HG03457 (cell line): ENCODE measurements around the gene HDAC11.

ENCODE experiments used
- ATAC-seq: cut with Tn5 transposase; IDR thresholded peaks from one replicate; pipeline ENCODE4 v1.9.1; 2021; ENCODE audit warnings: moderate number of reproducible peaks; ENCODE audit not compliant: unreplicated experiment

HDAC11 gene

DNA sequence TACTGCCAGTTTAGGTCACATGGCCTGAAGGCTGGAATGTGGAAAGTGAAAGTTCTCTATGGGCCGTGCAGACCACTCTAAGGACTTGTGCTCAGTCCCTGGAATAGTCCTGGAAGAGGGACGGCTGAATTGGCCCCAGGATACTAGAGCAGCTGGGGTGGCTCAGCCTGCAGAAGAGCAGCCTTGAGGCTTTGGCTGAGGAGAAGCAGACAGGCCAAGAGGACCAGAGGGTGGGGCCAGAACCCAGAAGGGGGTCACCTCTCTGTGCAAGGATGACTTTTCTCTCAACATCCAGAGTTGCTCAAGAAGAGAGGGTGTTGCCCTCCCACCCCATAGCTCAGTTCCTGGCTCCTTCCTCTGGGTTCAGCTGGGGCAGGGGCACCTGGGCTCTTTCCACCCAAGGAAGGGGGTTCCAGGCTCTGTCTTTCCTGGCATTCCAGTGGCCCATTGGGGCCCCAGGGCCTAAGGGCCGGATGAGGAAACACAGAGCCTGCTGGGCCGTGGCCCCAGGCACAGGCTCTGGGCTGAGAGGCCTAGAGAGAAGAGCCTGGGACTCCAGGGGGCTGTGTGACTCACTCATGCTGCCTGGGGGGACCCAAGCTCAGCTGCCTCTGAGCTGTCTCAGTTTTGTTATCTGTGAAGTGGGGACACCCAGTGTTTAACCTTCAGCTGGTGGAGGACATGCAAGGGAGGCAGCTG lies 60.3 kb downstream of the HDAC11 start:
- no peak for ATAC-seq

- no peak for ATAC-seq
Observed at GRCh38 chr3:13541691-13542090, 61.6 kb downstream of the HDAC11 start.

DNA sequence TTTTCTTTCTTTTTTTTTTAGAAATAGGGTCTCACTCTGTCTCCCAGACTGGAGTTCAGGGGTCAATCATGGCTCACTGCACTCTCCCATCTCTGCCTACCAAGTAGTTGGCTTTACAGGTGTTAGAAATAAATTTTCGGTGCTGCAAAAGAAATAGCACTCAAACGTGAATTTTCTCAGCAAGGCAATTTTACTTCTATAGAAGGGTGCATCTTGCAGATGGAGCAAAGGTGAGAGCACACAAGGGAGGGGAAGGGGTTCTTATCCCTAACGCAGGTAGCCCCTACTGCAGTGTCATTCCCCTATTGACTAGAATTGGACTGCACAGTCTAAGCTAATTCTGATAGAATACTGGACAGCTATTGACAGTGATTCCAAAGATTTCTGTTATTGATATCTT lies 62.0 kb downstream of the HDAC11 start:
- no peak for ATAC-seq

DNA sequence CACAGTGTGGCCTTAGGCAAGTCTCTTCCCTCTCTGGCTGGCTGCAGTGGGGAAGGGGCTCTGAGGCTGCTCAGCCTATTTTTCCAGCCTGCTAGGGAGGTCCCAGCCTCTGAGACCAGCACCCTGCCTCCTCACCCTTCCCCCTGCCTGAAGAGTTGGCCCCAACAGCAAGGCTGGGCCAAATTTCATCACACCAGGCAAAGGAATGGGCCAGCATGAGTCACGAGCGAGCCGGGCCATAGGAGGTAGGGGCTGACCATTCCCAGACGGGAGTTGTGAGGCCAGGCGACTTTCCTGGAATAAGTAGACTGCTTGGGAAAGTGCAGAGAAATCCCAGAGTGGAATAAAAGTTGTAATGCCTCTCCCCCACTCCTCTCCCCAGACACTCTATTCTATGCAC lies 63.1 kb downstream of the HDAC11 start:
- ATAC-seq: no peak

- ATAC-seq: no peak
Observed at GRCh38 chr3:13544293-13544831, 64.3 kb downstream of the HDAC11 start.

DNA sequence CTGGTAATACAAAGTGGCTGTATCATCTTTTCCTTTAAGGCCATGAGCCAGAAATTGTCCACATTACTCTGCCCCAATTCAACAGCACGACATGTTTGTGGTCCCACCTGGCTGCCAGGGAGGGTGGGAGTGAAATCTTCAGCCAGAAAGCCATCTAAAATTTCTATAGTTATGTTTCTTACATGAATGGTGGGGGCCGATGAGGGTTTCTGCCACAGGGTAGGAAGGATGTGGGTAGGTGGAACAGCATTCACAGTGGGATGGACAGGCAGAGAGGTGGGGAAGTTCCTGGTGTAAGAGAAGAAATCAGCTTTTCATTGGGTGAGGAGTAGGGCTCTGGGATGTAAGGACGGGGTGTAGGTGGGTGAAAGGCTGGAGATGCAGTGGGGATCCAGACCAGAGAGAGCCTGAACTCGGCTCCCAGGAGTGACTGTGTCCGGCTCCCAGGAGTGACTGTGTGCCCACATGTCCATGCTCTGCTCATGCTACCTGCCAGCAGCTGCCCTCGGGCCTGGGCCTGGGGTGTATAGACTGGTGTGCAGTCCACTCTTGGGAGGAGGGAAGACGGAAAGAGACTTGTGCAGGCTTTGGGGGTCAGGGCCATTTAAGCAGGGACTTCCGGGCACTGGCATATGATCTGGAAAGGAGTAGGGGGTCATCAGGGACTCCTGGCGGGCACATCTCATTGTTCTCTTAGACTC lies 65.0 kb downstream of the HDAC11 start:
- ATAC-seq: no peak

DNA sequence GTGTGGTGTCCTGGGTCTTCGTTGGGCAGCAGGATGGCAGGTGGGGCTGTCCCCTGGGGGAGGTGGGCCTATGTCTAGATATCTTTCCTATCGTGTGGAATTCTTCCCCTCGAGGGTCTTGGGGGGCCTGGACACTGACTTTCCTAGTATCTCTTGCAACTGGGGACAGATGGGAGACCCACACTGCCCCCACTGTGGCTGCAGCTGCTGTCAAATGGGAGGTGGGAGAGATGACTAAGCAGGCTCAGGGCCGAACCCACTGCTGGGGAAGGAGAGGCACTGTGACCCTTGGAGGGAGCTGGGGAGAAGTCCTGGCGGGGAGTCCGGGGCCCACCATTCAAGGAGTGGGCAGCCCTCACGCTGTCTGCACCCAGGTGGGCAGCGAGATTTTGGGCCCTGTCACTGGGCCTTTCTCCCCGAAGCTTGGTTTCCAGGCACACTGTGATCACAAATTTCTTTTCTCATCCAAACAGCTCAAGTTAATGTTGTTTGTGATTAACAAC lies 65.9 kb downstream of the HDAC11 start:
- no peak for ATAC-seq

DNA sequence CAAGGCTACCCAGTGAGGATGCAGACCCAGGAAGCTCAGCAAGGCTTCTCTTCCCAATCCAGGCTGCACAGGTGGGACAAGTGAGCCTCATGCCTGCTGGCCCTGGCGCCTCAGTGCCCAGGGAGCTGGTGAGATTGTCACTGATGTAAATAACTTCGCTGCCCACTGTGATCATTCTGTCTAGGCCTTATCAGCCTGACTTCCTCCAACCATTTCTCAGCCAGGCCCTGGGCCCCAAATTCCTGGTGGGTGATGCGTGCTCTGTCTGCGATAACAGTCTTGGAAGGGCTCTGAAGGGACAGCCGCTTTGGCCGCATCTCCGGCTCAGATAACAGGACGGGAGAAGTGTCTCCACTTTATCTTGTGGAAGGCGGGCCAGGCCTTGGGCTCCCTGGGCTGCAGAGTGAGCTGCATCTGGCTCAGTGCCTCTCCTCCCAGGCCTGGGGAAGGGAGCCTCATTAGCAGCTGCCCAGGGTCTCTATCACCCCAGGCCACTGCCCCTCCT lies 66.6 kb downstream of the HDAC11 start:
- no peak for ATAC-seq

DNA sequence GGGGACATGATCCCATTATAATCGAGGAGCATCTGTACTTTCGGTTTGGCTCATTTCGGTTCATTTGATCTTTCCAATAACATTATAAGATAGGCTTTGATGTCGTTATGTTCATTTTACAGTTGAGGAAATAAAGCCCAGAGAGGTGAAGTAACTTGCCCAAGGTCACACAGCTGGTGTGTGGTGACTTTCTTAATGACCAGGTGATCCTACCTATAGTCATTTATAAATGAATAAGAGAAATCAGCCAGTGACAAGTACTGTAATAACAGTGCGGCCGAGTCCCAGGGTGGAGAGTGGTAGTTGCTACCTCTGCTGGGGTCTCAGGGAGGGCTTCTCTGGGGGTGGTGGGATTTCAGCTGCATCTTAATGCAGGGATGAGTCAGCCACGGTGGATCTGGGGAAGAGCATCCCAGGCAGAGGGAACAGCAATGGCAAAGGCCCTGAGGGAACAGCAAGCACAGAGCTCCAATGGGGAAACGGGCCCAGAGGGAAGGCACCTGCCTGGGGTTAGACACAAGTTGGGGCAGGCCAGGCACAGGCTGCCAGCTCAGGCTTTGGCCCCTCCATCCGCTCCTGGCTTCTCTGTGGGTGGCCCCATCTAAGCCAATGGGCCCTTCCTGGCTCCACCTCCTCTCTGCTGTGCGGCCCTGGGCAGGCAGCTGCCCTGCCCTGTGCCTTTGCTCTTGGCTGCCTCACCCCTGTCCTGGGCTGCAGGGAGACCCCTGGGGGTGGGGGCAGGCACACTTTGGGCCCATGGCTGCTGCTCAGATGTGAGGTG lies 67.7 kb downstream of the HDAC11 start:
- ATAC-seq: no peak

DNA sequence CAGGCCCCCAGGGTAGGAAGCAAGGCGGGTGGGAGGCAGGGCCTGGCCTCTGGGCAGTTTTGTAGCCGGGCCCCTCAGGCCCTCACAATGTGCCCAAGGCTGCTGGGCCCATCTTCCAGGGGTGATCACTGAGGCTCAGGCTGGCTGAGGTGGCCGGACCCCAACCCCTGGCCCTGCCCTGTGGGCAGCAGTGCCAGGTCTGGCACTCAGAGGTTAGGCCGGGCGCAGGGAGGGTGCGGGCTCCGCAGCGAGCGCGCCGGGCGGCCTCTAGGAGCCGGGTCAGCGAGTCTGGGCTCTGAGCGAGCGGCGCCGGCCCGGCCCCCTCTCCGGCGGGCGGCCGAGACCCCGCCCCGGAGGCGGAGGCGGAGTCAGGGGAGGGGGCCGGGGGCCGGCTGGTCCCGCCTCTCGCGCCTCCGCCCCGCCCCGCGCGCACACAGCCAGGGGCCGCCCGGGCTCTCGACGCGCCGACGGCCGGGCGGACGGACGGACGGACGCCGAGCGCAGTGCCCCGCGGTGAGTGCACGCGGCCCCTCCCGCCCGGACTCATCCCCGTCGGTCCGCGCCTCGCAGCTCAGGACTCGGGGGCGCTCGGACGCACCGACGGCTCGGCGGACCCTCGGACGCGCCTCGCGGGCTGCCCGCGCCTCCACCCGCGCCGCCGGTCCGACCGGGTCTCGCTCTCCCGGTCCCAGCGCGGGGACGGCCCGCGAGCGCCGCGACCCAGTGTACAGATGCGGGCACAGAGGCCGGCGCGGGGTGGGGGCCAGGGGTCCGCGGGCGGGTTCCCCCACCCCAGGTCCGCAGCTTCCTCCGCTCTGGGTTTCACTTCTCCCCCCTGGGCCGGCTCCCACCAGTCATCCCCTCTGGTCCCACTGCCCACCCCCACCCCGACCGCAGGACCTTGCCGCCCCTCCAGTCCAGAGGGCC lies 68.9 kb downstream of the HDAC11 start, which contains the start of gene FBLN2:
FBLN2 (plus strand) TSS at position 430 of the 927 bp plus-strand sequence. CDS start 21,231 bp downstream, outside the sequence.
- ATAC-seq: no peak

GRCh38 chr3:13549623-13550422 lies 69.7 kb downstream of the HDAC11 start:
- no peak for ATAC-seq

DNA sequence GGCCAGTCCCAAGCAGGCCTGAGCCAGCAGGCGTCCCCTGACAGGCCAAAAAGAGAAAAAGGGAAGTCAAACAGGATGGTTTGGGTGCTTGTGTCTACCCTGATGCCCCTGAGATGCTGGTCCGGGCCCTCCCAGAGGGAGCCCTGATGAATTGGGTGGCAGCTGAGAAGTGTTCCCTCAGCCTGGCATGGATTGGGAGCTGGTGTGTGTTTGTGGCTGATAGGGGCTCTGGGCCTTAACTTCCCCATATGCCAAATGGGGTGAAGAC lies 70.3 kb downstream of the HDAC11 start:
- ATAC-seq: no peak

- ATAC-seq: no peak
Observed at GRCh38 chr3:13550791-13551360, 70.8 kb downstream of the HDAC11 start.

GRCh38 chr3:13552857-13553652 lies 72.9 kb downstream of the HDAC11 start:
- ATAC-seq: no peak

DNA sequence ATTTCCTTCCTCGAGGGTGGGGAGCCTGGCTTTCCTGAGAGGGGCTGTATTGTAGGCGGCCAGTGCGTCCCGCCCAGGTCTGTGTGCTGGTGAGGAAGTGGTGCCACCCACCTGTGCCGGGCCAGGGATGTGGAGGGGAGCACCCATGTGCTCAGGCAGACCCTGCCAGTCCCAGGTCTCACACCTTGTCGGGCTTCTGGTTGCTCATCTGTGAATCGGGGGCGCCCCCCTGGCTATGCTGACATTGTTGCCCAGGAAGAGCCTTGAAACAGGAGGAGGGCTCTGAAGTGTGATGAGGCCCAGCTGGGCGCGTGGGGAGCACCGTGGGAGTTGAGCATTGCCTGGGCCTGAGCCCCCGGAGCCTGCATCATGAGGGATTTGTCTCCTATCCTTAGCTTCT lies 73.6 kb downstream of the HDAC11 start:
- ATAC-seq: no peak

DNA sequence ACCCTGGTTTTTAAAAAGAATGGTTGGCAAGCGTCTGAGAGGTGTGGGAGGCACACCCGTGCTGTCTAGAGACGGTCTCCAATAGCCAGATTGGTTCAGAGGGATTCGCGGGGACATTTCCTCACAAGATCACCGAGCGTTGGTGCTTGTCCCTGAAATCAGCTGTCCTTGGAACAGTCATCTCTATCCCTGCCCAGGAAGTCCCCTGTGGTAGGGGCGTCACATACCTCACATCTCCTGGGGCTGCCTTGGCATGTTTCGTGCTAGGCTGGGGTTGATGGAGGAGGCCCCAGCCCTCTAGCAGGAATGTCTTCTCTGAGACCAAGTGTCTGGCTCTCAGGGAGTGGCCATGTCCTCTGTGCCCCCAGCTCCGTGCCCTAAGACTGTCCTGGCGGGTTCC lies 75.6 kb downstream of the HDAC11 start:
- ATAC-seq: no peak
